H54 (cell line): ENCODE data around the gene STRBP.

ENCODE experiments used
- DNase-seq: peaks from one replicate; pipeline ENCODE4 v3.0.0; 2011; ENCODE audit warnings: low spot score, mixed read lengths; ENCODE audit not compliant: insufficient read length
- FAIRE-seq: peaks from 3 replicates; lab custom pipeline; 2011; peaks lifted over from hg19 to GRCh38; lab: Jason Lieb, UNC
- POLR2A ChIP-seq: IDR thresholded peaks from 2 replicates; pipeline ENCODE4 v1.6.1; 2011; ENCODE audit warnings: low read depth, mild to moderate bottlenecking, low read length

STRBP gene

DNA sequence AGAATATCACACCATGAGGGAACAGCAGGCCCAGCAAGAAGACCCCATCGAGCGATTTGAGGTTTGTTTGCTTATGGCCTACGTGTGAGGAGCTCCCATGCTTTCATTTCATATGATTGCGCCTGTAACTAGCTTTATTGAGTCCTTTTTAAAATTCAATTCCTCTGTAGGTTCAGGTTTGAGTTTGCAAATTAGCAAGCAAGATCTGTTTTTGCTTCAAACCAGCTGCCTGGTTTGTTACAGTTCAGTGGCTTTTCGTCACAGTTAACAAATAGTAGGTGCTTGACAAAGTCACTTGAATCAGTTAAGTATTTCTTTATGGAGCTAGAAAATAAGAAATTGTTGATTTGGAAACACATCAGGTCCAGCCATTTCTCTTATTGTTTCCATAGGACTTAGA is 178.6 kb downstream of the STRBP start:
- DNase-seq (no peak), FAIRE-seq (no peak)
- no peak for TF ChIP-seq POLR2A

DNA sequence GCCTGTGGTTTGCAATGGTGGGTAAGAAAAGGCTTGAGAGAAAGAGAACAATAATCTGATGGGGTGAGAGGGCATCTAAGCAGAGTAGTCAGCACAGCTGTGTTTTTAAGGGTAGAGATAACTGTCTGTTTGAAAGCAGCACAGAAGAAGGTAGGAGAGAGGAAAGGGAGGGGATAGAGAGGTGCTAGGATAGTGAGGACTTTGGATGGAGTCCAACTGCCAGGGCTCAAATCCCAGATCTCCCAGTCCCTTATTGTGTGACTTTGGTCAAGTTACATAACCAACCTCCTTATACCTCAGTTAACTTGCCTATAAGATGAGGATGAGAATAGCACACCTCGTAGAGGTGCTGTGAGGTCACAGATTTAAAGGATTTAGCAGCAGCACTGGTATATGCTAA is 179.3 kb downstream of the STRBP start:
- FAIRE-seq, result no peak
- DNase-seq, result no peak
- TF ChIP-seq POLR2A, result no peak

DNA sequence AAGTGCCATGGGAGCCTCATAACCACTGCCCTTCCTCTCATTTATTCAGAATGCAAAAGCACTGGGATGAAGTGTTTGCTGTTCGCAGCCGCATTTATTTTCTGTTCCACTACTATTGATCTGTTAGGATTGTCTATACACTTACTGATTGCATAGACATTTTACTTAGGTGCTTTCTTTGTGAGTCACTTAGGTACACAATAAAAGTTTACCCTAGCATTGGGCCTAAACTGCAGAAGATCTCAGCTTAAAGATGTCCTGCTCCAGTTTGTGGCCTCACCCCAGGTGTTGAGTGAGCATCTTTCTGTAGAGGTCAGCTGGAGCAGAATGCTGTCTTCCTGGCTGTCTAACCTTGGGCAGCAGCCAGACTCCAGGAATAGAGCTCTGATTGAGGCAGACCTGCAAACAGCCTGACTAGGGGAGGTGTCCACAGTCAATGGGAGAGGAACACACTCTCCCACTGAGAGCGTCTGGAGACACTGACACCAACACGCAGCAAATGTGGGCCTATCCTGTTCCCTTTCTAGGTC is 181.0 kb downstream of the STRBP start:
- TF ChIP-seq POLR2A, result no peak
- FAIRE-seq (no peak), DNase-seq (no peak)

DNA sequence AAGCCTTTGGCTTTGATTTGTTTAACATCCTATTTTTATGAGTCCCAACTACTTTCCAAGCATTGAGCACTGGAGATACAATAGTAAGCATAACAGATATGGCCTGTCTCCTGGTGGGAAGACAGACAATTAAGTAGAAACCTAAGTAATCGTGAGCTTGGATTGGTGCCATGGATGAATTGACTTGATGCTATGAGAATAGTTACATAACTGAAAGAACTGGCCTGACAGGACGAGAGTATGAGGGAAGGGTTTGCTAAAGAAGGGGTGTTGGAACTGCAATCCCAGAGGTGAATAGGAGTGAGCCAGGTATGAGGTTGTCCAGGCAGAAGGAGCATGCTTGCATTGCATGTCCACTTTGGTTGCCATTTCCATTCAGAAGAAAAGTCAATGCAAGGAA is 182.5 kb downstream of the STRBP start:
- TF ChIP-seq POLR2A, result no peak
- DNase-seq, result no peak
- no peak for FAIRE-seq

DNA sequence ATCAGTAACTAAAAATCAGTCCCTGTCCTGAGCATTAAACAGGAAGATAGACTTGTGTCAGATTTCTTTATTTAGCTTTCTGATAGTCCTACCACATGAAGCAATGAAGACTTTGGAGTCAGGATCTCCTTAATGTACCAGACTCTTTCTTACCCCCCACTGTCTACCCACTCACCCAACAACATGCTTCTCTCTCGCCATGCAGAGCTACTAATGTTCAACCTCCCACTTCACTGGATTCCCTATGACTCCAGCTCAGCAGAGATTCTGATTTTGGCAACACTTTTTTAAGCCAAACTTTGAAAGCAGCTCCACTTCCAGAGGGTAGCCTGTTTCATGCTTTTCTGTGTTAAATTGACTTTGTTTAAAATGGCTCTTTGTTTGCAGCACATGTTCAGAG is 184.1 kb downstream of the STRBP start:
- no peak for TF ChIP-seq POLR2A
- DNase-seq (no peak), FAIRE-seq (no peak)

DNA sequence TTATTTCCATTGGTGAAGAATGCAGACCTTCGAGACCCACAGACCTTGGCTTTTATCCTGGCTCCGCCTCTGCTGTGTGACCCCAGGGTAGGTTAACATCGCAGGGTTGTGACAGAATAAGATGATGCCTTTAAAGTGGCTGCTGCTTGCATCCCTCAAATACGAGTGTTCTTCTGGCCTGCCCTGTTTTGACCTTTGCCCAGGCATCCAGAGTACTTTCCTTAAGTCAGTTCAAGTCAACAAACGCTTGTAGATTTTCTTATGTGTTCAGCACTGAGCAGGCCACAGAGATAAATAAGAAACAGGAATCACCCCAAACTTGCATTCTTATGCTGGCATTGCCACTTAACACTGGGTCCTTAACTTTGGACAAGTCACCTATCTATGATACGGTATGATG is 184.7 kb downstream of the STRBP start:
- no peak for DNase-seq
- no peak for FAIRE-seq
- TF ChIP-seq POLR2A, result no peak

DNA sequence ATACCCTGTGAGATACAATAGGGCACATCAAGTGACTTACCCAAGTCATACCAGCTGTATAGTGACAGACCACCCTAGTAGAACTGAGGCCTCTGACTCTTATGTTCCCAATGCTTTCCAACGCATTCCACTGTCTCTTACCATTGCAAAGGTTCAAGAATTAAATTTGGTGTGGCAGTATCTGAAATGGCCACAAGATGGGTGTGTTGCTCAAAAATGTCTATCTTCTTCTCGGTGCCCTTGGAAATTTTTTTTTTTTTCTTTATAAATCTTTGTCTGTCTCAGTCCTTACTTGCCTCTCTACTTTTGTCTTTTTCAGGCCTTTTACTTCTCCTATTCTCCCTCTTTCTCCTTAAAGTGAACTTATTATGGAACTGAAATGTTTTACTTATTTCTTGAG is 186.6 kb downstream of the STRBP start:
- no peak for TF ChIP-seq POLR2A
- peak; percentile 52 for FAIRE-seq
- DNase-seq, result no peak

DNA sequence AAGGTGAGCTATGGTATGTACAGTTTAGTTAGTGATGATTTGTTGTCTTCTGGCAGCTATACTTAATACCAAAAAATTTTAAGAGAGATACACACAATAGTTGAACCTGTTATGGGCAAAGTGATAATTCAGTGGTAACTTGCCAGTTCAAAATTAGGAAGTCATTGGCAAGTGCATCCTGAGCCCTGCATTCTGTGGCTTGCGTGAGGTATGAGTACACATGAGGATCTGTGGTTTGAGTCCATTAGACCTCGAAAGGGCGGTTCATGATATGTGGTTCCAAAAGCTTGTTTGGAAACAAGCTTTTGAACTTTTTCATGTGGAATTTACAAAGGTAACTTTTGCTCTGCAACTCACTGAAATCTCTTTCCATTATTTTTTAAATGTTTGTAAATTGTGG is 187.9 kb downstream of the STRBP start:
- DNase-seq (no peak), FAIRE-seq (no peak)
- no peak for TF ChIP-seq POLR2A

DNA sequence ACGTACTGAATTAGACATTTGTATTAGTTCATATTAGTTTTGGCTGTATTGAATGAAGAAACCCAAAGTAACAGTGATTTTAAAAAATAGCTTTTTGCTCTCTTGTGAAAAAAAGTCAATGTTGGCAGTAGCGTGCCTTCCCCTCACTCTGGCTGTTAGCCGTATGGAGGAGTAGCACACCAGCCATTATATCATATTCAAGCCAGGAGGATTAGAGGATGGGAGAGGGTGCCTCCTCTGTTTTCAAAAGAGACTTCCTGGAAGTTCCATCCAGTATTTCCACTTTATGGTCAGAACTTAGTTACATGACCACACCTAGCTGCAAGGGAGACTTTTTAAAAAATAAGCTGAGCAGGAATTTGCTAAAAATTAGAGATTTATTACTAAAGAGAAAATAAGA is 193.8 kb downstream of the STRBP start:
- TF ChIP-seq POLR2A, result no peak
- DNase-seq (no peak), FAIRE-seq (no peak)

DNA sequence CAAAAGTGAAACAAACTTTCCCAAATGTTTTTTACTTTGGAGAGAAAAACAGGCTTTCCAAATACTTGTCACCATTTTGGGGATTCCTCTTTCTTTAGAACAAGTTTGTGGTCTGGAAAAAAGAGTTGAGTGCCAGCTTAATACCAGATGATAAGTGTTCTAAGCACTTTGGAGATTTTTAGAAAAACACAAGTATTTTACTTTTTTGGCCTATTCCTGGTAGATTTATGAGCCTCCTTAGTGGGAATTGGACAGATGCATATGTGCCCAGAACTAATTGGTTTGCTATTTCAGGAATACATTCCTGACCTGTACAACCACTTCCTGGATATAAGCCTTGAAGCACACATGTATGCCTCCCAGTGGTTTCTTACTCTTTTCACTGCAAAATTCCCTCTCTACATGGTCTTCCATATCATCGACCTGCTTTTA is 194.4 kb downstream of the STRBP start:
- FAIRE-seq, result peak; percentile 87
- no peak for DNase-seq
- no peak for TF ChIP-seq POLR2A

DNA sequence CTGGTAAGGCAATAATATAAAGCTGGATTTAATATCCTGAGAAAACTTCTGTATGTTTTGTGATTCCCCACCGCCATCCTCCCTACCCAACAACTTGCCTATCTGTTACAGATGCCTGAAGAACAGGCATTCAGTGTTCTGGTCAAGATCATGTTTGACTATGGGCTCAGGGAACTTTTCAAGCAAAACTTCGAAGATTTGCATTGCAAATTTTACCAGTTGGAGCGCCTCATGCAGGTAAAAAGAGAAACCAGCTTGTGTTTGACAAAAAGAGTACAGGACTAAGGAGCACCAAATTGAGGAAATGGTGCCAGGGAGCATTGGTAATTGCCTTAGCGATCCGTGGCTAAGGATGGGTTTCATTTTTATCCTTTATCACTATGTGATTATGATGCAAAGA is 194.9 kb downstream of the STRBP start:
- FAIRE-seq, result no peak
- no peak for DNase-seq
- no peak for TF ChIP-seq POLR2A

DNA sequence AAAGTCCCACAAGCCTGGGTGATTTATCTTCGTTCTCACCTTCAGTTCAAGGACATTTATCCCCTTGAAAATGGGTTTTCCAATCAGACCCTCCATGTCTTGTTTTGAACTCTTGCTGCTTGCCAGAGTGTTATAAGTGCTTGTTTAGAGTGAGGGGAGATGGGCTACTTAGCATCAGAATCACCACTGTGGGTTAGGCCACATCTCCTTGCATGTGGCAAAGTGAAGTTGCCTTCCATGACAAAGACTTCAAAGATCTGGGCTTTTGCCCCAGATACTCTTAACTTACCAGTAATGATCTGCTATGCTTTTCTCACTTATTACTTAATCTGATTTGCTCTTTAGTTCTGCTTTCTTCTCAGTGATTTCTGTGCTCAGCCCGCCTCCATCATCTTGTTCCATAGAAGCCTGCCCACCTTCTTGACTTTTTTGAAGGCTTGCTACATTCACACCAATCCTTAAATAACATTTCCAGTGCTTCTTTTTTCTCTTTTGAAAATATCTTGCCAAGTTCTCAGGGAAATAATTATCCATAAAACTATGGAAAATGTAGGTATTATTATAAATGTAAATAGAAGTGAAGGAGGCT is 195.9 kb downstream of the STRBP start:
- DNase-seq, result no peak
- no peak for TF ChIP-seq POLR2A
- FAIRE-seq, result peak; percentile 60
